K562 (cell line): ENCODE measurements around the gene LILRA6. TPM values are rescaled to one million over a fixed set of nuclear protein-coding genes. Genes with fewer than 3 reads are reported as not detected.
A peak's percentile ranks its signal among the peaks of the same experiment; 100 is the strongest.

Source experiments
- ARID2 ChIP-seq: fragments of 450-650 bp; IDR thresholded peaks from 2 replicates; pipeline ENCODE4 v1.6.1; 2017; ENCODE audit warnings: antibody characterized with exemption, mild to moderate bottlenecking
- CSDE1 ChIP-seq, 2 experiments: fragments of 450-650 bp; IDR thresholded peaks; 2 replicates each; pipeline ENCODE4 v1.6.1; 2016; ENCODE audit warnings: mild to moderate bottlenecking in 1 of 2
- ETV6 ChIP-seq, 3 experiments: fragments of 150-350 bp in 1 of 3; sonication (generic) in 1 of 3; formaldehyde crosslinking in 1 of 3; IDR thresholded peaks; 2 replicates each; pipeline versions ENCODE4 v1.6.1 to v1.8.0; 2014 to 2022; ENCODE audit warnings: borderline replicate concordance in 2 of 3, low read depth in 2 of 3, antibody characterized with exemption in 1 of 3, low read length in 1 of 3, mild to moderate bottlenecking in 1 of 3, missing genetic modification reagents in 1 of 3
- FIP1L1 ChIP-seq: fragments of 200-400 bp; formaldehyde crosslinking; IDR thresholded peaks from 2 replicates; pipeline ENCODE4 v1.6.1; 2018; ENCODE audit warnings: mild to moderate bottlenecking, low read depth, low read length; ENCODE audit not compliant: poor library complexity, severe bottlenecking
- GATAD2B ChIP-seq: fragments of 450-650 bp; IDR thresholded peaks from 2 replicates; pipeline ENCODE4 v1.6.1; 2017; ENCODE audit warnings: mild to moderate bottlenecking, borderline replicate concordance
- IFI16 ChIP-seq: fragments of 250-450 bp; sonication (Bioruptor Pico); IDR thresholded peaks from 2 replicates; pipeline ENCODE4 v2.1.2; 2022; ENCODE audit warnings: mild to moderate bottlenecking, inconsistent platforms
- ILK ChIP-seq: fragments of 450-650 bp; IDR thresholded peaks from 2 replicates; pipeline ENCODE4 v1.6.1; 2016; ENCODE audit warnings: missing genetic modification characterization, low read depth, mild to moderate bottlenecking, missing compliant biosample characterization, moderate library complexity, borderline replicate concordance
- JUND ChIP-seq, 2 experiments: IDR thresholded peaks; 2 replicates in 1 of 2; 3 replicates in 1 of 2; pipeline ENCODE4 v1.6.1; 2011; ENCODE audit warnings: borderline replicate concordance in 2 of 2, low read depth in 2 of 2, low read length in 2 of 2, improper control_type of control experiment in 1 of 2, missing biosample characterization in 1 of 2, missing genetic modification characterization in 1 of 2, missing genetic modification reagents in 1 of 2
- KHSRP ChIP-seq: fragments of 450-650 bp; IDR thresholded peaks from 2 replicates; pipeline ENCODE4 v1.6.1; 2017
- KLF1 ChIP-seq: fragments of 450-650 bp; IDR thresholded peaks from 2 replicates; pipeline ENCODE4 v1.6.1; 2016; ENCODE audit warnings: missing genetic modification characterization, missing compliant biosample characterization
- MAFG ChIP-seq: fragments of 450-650 bp; conservative IDR thresholded peaks from 2 replicates; pipeline ENCODE4 v1.6.1; 2016; ENCODE audit warnings: missing genetic modification characterization, missing compliant biosample characterization
- MAX ChIP-seq: sonication (generic); formaldehyde crosslinking; IDR thresholded peaks from 2 replicates; pipeline ENCODE4 v1.9.0; 2022; ENCODE audit warnings: mild to moderate bottlenecking, missing genetic modification reagents
- NEUROD1 ChIP-seq: fragments of 150-350 bp; IDR thresholded peaks from 2 replicates; pipeline ENCODE4 v1.6.1; 2014; ENCODE audit warnings: borderline replicate concordance, low read length, low read depth; ENCODE audit not compliant: partially characterized antibody
- PURB ChIP-seq: sonication (generic); formaldehyde crosslinking; IDR thresholded peaks from 2 replicates; pipeline ENCODE4 v1.9.0; 2021; ENCODE audit warnings: low read depth, mild to moderate bottlenecking, missing genetic modification reagents
- SMAD3 ChIP-seq: fragments of 450-650 bp; formaldehyde crosslinking; conservative IDR thresholded peaks from 2 replicates; pipeline ENCODE4 v1.4.0; 2020; ENCODE audit warnings: mild to moderate bottlenecking
- SP1 ChIP-seq: sonication (generic); formaldehyde crosslinking; IDR thresholded peaks from 2 replicates; pipeline ENCODE4 v1.8.1; 2022; ENCODE audit warnings: mild to moderate bottlenecking, missing genetic modification reagents
- THRAP3 ChIP-seq: fragments of 450-650 bp; IDR thresholded peaks from 2 replicates; pipeline ENCODE4 v1.6.1; 2016; ENCODE audit warnings: mild to moderate bottlenecking, inconsistent platforms, borderline replicate concordance
- ZNF324 ChIP-seq: fragments of 250-450 bp; sonication (Bioruptor Pico); IDR thresholded peaks from 2 replicates; pipeline ENCODE4 v1.4.0; 2020; ENCODE audit warnings: mild to moderate bottlenecking
- polyA plus RNA-seq, 8 experiments: library from polyadenylated mRNA; depleted of rRNA in 4 of 8; stranded (reverse) in 5 of 8; unstranded in 3 of 8; fragments of >200 nt; fragmentation: Nextera tagmentation in 2 of 8; fragmentation: Illumina TruSeq in 1 of 8; extraction: Ambion mirVana in 2 of 8; extraction: Trizol in 1 of 8; gene quantifications; 2 replicates each; pipeline versions ENCODE4 v1.2.1 to v1.2.3, GENCODE V29; 2011 to 2014; ENCODE audit warnings: inconsistent platforms in 1 of 8, missing spikeins in 1 of 8
- total RNA-seq, 7 experiments: library from RNA; depleted of rRNA in 6 of 7; stranded (reverse); fragments of >200 nt in 6 of 7; fragmentation: Illumina TruSeq in 2 of 7; extraction: Trizol in 2 of 7; gene quantifications; 2 replicates each; pipeline versions ENCODE4 v1.2.1 to v1.2.3, GENCODE V29; 2011 to 2021; ENCODE audit warnings: low replicate concordance in 1 of 7
- TF ChIP-seq, protein P1 (sequence below): fragments of 450-650 bp; IDR thresholded peaks from 2 replicates; pipeline ENCODE4 v1.6.1; 2016; ENCODE audit warnings: mild to moderate bottlenecking
- TF ChIP-seq, protein P2 (sequence below): fragments of 450-650 bp; conservative IDR thresholded peaks from 2 replicates; pipeline ENCODE4 v1.6.1; 2016; ENCODE audit warnings: missing genetic modification characterization, low read depth, mild to moderate bottlenecking, missing compliant biosample characterization, moderate library complexity
- TF ChIP-seq, protein P3 (sequence below): fragments of 250-450 bp; sonication (Bioruptor Pico); IDR thresholded peaks from 2 replicates; pipeline ENCODE4 v1.4.0; 2020; ENCODE audit warnings: mild to moderate bottlenecking

LILRA6 gene
- total and polyA plus RNA-seq, 9 of the 15 experiments (the other 6 are each of a cell fraction or from before 2014, with no cell fraction given): 0.03 TPM; not detected in 8

- TF ChIP-seq, protein P1, sequence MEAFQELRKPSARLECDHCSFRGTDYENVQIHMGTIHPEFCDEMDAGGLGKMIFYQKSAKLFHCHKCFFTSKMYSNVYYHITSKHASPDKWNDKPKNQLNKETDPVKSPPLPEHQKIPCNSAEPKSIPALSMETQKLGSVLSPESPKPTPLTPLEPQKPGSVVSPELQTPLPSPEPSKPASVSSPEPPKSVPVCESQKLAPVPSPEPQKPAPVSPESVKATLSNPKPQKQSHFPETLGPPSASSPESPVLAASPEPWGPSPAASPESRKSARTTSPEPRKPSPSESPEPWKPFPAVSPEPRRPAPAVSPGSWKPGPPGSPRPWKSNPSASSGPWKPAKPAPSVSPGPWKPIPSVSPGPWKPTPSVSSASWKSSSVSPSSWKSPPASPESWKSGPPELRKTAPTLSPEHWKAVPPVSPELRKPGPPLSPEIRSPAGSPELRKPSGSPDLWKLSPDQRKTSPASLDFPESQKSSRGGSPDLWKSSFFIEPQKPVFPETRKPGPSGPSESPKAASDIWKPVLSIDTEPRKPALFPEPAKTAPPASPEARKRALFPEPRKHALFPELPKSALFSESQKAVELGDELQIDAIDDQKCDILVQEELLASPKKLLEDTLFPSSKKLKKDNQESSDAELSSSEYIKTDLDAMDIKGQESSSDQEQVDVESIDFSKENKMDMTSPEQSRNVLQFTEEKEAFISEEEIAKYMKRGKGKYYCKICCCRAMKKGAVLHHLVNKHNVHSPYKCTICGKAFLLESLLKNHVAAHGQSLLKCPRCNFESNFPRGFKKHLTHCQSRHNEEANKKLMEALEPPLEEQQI: no peak
- TF ChIP-seq NEUROD1 (no peak), ILK (tag) (no peak), ZNF324 (CRISPR knock-in tag) (no peak; the same call in 1 of the 2 replicates), JUND (IDR thresholded peaks at IDR 0.05; ENCODE audit: borderline replicate concordance, low read depth, low read length) (peak; percentile 82), JUND (tag; IDR thresholded peaks at IDR 0.05; ENCODE audit: borderline replicate concordance, low read depth, low read length) (peak; percentile 79; the same call in 2 of the 3 replicates), GATAD2B (0 out of 2 replicates have a peak, but pooled peaks have one; percentile 63), FIP1L1 (no peak), MAX (peak; percentile 99), THRAP3 (peak; percentile 67; the same call in 1 of the 2 replicates), ARID2 (no peak), KHSRP (peak; percentile 64), ETV6 (IDR thresholded peaks at IDR 0.05; ENCODE audit: borderline replicate concordance in 1 of 2, low read depth in 2 of 2, low read length in 1 of 2) (peak in 1 of 2 experiments; percentile 92; a peak in 2 of 4 replicates), ETV6 (CRISPR knock-in tag; IDR thresholded peaks at IDR 0.05; ENCODE audit: borderline replicate concordance) (no peak), SP1 (CRISPR knock-in tag) (peak; percentile 86), KLF1 (tag) (no peak; the same call in 1 of the 2 replicates), SMAD3 (CRISPR knock-in tag) (no peak), CSDE1 (IDR thresholded peaks at IDR 0.05) (no peak), MAFG (no peak), IFI16 (CRISPR knock-in tag) (no peak), PURB (CRISPR knock-in tag) (no peak)
- TF ChIP-seq, protein P2, sequence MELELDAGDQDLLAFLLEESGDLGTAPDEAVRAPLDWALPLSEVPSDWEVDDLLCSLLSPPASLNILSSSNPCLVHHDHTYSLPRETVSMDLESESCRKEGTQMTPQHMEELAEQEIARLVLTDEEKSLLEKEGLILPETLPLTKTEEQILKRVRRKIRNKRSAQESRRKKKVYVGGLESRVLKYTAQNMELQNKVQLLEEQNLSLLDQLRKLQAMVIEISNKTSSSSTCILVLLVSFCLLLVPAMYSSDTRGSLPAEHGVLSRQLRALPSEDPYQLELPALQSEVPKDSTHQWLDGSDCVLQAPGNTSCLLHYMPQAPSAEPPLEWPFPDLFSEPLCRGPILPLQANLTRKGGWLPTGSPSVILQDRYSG (tag): peak; percentile 88
- TF ChIP-seq, protein P3, sequence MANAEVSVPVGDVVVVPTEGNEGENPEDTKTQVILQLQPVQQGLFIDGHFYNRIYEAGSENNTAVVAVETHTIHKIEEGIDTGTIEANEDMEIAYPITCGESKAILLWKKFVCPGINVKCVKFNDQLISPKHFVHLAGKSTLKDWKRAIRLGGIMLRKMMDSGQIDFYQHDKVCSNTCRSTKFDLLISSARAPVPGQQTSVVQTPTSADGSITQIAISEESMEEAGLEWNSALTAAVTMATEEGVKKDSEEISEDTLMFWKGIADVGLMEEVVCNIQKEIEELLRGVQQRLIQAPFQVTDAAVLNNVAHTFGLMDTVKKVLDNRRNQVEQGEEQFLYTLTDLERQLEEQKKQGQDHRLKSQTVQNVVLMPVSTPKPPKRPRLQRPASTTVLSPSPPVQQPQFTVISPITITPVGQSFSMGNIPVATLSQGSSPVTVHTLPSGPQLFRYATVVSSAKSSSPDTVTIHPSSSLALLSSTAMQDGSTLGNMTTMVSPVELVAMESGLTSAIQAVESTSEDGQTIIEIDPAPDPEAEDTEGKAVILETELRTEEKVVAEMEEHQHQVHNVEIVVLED: no peak
Observed at GRCh38 chr19:54207983-54208783, 34.4 kb downstream of the LILRA6 start (continued).
